Aorta (tissue), 5 donors: Measurements from ENCODE around the gene CTAGE9. TPM values are rescaled to one million over a fixed set of nuclear protein-coding genes. Genes with fewer than 3 reads are reported as not detected.
"Not testable (repeated sequence)": the region's sequence is repeated elsewhere in the genome, so short reads cannot be mapped to it uniquely, and the experiment has no call there.

Experiments
- ATAC-seq: fragments of 200-7000 bp; cut with Tn5 transposase; one replicate; pipeline ENCODE4 v1.9.1; 2022; ENCODE audit warnings: moderate library complexity; ENCODE audit not compliant: low FRiP score
- DNase-seq, 2 donors: peaks; one replicate each; pipeline ENCODE4 v3.0.0-alpha.2; 2020
- H3K27ac ChIP-seq, 2 donors: one replicate each; pipeline ENCODE4 v1.5.1; 2013; ENCODE audit warnings: low read length in 2 of 2, mild to moderate bottlenecking in 2 of 2, moderate library complexity in 2 of 2, control low read depth in 1 of 2, inconsistent platforms in 1 of 2, low read depth in 1 of 2
- H3K27me3 ChIP-seq, 2 donors: one replicate each; pipeline ENCODE4 v1.6.1; 2013; ENCODE audit warnings: control low read depth in 1 of 2, low read length in 1 of 2, mild to moderate bottlenecking in 1 of 2, moderate library complexity in 1 of 2; ENCODE audit not compliant: insufficient read depth in 2 of 2, control insufficient read depth in 1 of 2
- H3K36me3 ChIP-seq, 2 donors: one replicate each; pipeline ENCODE4 v1.6.1; 2013; ENCODE audit warnings: control low read depth in 1 of 2, low read length in 1 of 2, mild to moderate bottlenecking in 1 of 2; ENCODE audit not compliant: insufficient read depth in 2 of 2, control insufficient read depth in 1 of 2
- H3K4me1 ChIP-seq, 2 donors: one replicate each; pipeline ENCODE4 v1.6.1; 2013; ENCODE audit warnings: low read length in 2 of 2, control low read depth in 1 of 2, mild to moderate bottlenecking in 1 of 2, moderate library complexity in 1 of 2; ENCODE audit not compliant: insufficient read depth in 2 of 2, control insufficient read depth in 1 of 2
- H3K4me3 ChIP-seq, 2 donors: one replicate each; pipeline ENCODE4 v1.5.1; 2013; ENCODE audit warnings: low read length in 2 of 2, control low read depth in 1 of 2, mild to moderate bottlenecking in 1 of 2
- H3K9me3 ChIP-seq: one replicate; pipeline ENCODE4 v1.6.1; 2013; ENCODE audit warnings: mild to moderate bottlenecking, low read length; ENCODE audit not compliant: control insufficient read depth
- WGBS, 2 donors: extraction: QIAGEN DNeasy Blood & Tissue Kit; methylation state at CpG; one replicate each; pipeline ENCODE4 v1.1.7; 2013; 5-methylcytosine and 5-hydroxymethylcytosine counted together
- intact Hi-C, 2 donors: fragments of 100-400 bp; cut with DNase I; formaldehyde crosslinking; loops; one replicate each; pipeline versions ENCODE4 v1.14.2 to v1.15.0; 2022
- polyA plus RNA-seq, 2 donors: library from polyadenylated mRNA; stranded (reverse); fragments of 200-250 nt; gene quantifications; one replicate each; pipeline ENCODE4 v1.2.3, GENCODE V29; 2013
- total RNA-seq, 2 donors: library from RNA; stranded (reverse); fragmentation: NEBNext Ultra II Directional; extraction: Animal tissue kit (Norgen Biotek cat#: 25700); gene quantifications; one replicate each; pipeline ENCODE4 v1.2.1, GENCODE V29; 2021
- donor health status: healthy with polysubstance abuse.
- donor health status: Bipolar disorder and iron deficiency.
- donor health status: DM: no; HTN: no; CAD: no.
- donor health status: DM: no; HTN: no; CAD: no.
- donor health status: DM: yes; HTN: yes; CAD: no.

CTAGE9 gene
- total and polyA plus RNA-seq, 4 donors, result not detected

GRCh38 chr6:131717836-131718542 is 7.2 kb upstream of the CTAGE9 start:
- Histone ChIP-seq H3K27ac (no peak overlapping the region), H3K4me1 (no peaks in the 10 kb centered on the region), H3K9me3 (no peaks in the 10 kb centered on the region), H3K27me3 (no peaks in the 10 kb centered on the region), H3K4me3 (no peak overlapping the region), H3K36me3 (no peaks in the 10 kb centered on the region)
- ATAC-seq (no peak), DNase-seq (no peak)
- intact Hi-C loops, result no loop called here
- WGBS, 2 donors, result 92 to 94% methylated on average over 3 of the region's 3 CpGs

DNA sequence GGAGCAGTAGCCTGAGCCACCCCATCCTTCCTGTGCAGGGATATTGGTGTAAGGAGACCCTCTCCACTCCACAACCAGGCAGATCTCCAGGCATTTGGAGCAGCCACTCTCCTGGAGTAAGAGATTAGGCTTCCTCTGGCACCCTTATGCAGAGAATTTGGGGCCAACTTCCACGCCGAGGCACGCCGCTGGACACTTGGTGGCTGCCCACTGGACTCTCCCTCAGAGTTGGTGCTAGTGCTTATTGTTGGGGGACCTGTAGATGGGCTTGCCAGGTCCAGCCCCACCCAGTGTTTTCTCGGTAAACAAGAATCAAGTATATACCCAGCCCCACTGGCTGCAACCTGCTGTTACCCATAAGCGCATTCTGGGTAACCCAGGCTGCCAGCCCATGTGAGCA is 4.8 kb upstream of the CTAGE9 start:
- H3K36me3 ChIP-seq, H3K4me3 ChIP-seq, intact Hi-C loops, H3K27ac ChIP-seq, DNase-seq, H3K27me3 ChIP-seq, H3K9me3 ChIP-seq, H3K4me1 ChIP-seq: not testable (repeated sequence)
- peak; percentile 29 for ATAC-seq
- WGBS, 2 donors, result 84 to 88% methylated on average over 6 of the region's 6 CpGs

DNA sequence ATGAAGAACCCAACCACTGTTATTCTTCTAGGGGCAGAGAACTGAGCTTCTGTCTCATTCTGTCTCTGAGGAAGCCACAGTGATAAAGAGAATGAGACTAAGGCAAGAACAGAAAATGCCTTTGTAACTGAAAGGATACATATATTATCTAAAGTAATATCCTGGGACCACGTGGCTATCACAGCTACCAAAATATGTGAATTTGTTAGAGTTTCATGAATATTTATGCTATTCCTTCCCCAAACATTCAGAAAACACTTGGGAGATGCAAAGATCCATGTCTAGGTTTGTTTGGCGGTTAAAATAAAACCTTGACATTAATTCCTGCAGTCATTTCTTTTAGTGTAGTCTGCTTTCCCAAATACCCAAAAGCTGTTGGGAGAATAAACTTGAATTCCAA is 6.9 kb downstream of the CTAGE9 start:
- H3K4me3 ChIP-seq, H3K27ac ChIP-seq, H3K4me1 ChIP-seq, DNase-seq, intact Hi-C loops, H3K27me3 ChIP-seq, ATAC-seq, H3K36me3 ChIP-seq, H3K9me3 ChIP-seq: not testable (repeated sequence)
- no CpG with 5 or more reads among the region's 2 CpGs for WGBS, 2 donors

DNA sequence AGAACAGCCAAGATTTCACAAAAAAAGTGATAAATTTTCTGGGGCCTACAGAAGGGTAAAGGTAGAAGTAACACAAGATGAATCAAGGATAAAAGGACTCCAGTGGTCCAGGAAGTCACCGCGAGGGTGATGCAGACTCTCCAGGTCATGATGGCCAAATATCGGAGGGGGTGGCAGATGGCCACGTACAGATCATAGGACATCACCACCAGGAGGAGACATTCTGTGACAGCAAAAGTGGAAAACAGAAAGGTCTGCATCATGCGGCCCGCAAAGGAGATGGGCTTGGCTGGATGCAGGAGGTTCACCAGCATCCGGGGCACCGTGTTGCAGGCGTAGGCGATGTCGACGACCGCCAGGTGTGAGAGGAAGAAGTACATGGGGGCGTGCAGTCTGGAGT is 10.0 kb downstream of the CTAGE9 start:
- H3K27me3 ChIP-seq, H3K4me1 ChIP-seq, H3K27ac ChIP-seq, intact Hi-C loops, H3K9me3 ChIP-seq, H3K4me3 ChIP-seq, ATAC-seq, DNase-seq, H3K36me3 ChIP-seq: not testable (repeated sequence)
- no CpG with 5 or more reads among the region's 14 CpGs for WGBS, 2 donors

DNA sequence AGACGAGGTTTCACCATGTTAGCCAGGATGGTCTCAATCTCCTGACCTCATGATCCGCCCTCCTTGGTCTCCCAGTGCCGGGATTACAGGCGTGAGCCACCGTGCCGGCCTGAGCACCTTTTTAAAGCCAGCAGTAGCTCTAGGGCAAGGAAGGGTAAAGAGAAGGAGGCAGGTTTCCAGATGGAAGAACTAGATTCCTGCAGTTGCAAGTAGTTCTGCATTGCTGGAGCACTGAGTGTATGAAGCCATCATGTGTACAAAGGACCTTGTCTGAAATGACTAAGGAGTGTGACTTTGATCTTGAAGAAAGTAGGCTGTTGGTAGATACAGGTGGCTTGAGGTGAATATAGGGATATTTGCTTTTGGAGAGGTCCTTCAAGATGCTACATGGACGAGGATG is 13.9 kb downstream of the CTAGE9 start:
- Histone ChIP-seq H3K27me3 (no peaks in the 10 kb centered on the region), H3K36me3 (no peaks in the 10 kb centered on the region), H3K4me3 (no peak overlapping the region), H3K27ac (no peak overlapping the region), H3K4me1 (no peaks in the 10 kb centered on the region), H3K9me3 (no peaks in the 10 kb centered on the region)
- WGBS, 2 donors, result 96 to 97% methylated on average over 7 of the region's 7 CpGs
- ATAC-seq, result no peak
- no peak for DNase-seq
- intact Hi-C loops, result loop anchor here (5.0 to 10.0 kb wide), 3 partner anchors 88 to 110 kb away; partner anchors contain the start of gene ENPP1 (in 1 of the 2)

DNA sequence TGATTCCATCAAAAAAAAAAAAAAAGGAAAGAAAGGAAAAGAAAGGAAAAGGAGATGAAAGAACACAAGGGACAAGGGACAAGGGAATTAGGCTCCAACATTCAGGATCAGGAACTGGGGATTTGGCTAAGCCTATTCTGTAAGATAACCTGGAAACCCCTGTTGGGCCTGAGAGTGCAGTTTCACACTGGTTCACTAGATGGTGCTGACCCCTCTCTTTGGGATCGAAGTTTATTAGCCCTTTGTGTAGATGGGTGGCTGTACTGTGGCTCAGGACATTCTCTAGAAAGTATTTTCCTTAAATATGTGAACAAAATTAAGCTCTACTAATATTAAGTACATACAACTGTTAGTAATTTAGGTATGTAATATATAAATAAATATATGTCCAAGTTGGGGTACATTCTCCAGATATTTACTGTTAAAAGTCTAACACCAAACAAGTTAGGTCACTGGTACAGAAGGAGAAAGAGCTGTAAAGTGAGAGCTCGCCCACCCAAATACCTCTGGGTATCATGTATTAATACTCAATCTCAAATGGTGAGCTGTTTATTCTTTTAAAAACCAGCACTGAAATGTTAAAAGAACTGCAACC is 15.9 kb downstream of the CTAGE9 start:
- ATAC-seq (peak; percentile 83), DNase-seq (no peak)
- WGBS, 2 donors, result 43 to 44% methylated on average over 2 of the region's 2 CpGs
- Histone ChIP-seq H3K4me1 (no peaks in the 10 kb centered on the region), H3K9me3 (no peaks in the 10 kb centered on the region), H3K27me3 (no peaks in the 10 kb centered on the region), H3K36me3 (no peaks in the 10 kb centered on the region), H3K4me3 (no peak overlapping the region), H3K27ac (no peak overlapping the region)
- intact Hi-C loops, result loop anchor here (5.0 to 10.0 kb wide), 4 partner anchors 90 to 217 kb away; partner anchors contain the start of gene ENPP1 (in 1 of the 2)

- H3K4me1 ChIP-seq, result no peaks in the 10 kb centered on the region
- intact Hi-C loops, result loop anchor here in 1 of 2 donors (5.0 to 10.0 kb wide), 2 partner anchors 91 to 219 kb away; no protein-coding TSS in a partner anchor
- 86 to 92% methylated on average over 5 of the region's 5 CpGs for WGBS, 2 donors
These were observed 17.4 kb downstream of the CTAGE9 start for GRCh38 chr6:131693384-131693783.

DNA sequence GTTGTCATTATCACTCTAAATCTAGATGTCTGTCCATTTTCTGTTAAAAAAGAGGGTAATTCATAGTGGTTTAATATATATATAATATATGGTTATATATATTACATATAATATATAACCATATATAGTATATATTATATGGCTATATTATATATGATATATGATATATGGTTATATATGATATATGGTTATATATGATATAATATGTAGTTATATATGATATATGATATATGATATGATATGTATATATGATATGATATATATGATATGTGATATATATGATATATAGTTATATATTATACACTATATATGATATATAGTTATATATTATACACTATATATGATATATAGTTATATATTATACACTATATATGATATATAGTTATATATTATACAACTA is 18.2 kb downstream of the CTAGE9 start:
- DNase-seq (no peak), ATAC-seq (no peak)
- Histone ChIP-seq H3K4me1 (no peaks in the 10 kb centered on the region), H3K27me3 (no peaks in the 10 kb centered on the region), H3K4me3 (no peak overlapping the region), H3K9me3 (no peaks in the 10 kb centered on the region), H3K27ac (no peak overlapping the region), H3K36me3 (no peaks in the 10 kb centered on the region)
- intact Hi-C loops, result loop anchor here in 1 of 2 donors (5.0 to 10.0 kb wide), 2 partner anchors 92 to 220 kb away; no protein-coding TSS in a partner anchor

More at GRCh38 chr6:131693384-131693783, 17.4 kb downstream of the CTAGE9 start:
- Histone ChIP-seq H3K27ac (no peak overlapping the region), H3K4me3 (no peak overlapping the region), H3K27me3 (no peaks in the 10 kb centered on the region), H3K9me3 (no peaks in the 10 kb centered on the region), H3K36me3 (no peaks in the 10 kb centered on the region)
- DNase-seq (no peak), ATAC-seq (no peak)

- DNase-seq (no peak), ATAC-seq (no peak)
- Histone ChIP-seq H3K9me3 (no peaks in the 10 kb centered on the region), H3K4me3 (no peak overlapping the region), H3K27me3 (no peaks in the 10 kb centered on the region), H3K27ac (no peak overlapping the region), H3K4me1 (no peaks in the 10 kb centered on the region), H3K36me3 (no peaks in the 10 kb centered on the region)
- whole genome bisulfite sequencing, 2 donors, result 41 to 57% methylated on average over 1 of the region's 1 CpG
- intact Hi-C loops, result loop anchor here in 1 of 2 donors (5.0 to 10.0 kb wide), 2 partner anchors 93 to 220 kb away; no protein-coding TSS in a partner anchor
These were observed 18.8 kb downstream of the CTAGE9 start for GRCh38 chr6:131692031-131692430.
